GM21515 (cell line): Measurements from ENCODE around the gene CCNI2.

Source experiments
- ATAC-seq: cut with Tn5 transposase; IDR thresholded peaks from one replicate; pipeline ENCODE4 v1.9.1; 2021; ENCODE audit not compliant: unreplicated experiment

CCNI2 gene

DNA sequence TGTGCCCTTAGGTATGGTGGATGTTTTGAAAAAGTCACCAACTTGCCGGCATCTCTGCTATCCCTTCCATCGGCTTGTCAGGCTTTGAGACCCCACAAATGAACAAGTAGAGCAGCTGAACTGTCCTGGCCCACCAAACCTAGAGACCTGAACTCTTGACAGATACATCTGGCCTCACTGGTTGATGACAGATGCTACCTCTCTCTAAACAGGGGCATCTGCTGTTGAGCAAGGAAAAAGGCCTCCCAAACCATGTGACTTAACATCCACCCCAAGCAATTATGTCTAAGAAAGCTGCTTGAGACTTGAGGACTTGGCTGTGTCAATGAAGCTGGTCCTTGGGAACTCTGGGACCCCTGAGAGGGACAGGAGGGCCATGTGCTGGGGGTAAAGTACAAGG lies 2.3 kb downstream of the CCNI2 start:
- no peak for ATAC-seq

DNA sequence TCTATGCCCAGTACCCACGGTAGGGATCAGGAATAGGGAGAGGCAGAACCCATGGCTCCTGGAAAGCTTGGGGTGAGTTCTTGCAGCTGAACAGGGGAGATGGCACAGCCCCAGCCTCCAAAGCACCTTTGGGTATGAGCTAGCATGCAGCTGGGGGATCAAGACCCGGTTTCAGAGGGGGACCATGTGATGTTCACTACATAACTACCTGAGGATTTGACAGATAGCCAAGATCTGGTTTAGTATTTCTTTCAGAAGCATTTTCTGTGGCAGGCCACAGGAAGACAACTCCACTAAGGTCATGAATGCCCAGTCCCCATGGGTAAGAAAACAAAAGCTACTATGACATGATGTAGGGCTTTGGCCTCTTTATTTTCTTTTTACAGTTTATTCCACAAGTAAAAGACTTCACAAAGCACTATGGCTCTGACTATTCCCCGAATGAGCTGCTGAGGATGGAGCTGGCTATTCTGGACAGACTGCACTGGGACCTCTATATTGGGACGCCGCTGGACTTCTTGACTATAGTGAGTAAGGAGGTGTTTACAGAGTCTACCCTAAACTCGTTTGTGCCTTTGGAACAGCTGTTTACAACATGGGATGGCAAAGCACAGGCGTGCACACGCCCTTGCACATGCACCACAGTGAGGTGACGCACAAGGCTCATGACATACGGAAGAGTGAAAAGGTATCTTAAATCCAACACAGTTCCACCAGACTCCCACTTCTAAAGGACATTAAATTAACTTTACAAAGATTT lies 3.4 kb downstream of the CCNI2 start:
- ATAC-seq, result no peak

DNA sequence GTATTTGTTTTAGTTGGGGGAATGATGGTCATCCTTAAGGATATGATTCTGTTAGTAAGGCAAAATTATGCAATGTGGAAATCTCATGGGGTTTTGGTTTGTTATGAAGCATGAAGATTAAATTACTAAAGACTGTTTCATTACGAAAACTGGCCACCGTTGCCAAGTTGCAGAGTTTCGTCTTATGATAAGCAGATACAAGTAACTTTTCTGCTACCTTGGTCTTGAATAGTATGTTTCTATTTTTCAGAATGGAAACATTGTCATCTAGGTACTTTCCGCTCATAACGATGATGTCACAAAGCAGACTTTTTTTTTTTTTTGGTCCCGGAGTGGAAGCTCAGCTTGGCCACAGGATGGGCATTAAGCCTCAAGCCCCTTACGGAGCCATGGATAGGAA lies 4.2 kb downstream of the CCNI2 start:
- ATAC-seq, result no peak

DNA sequence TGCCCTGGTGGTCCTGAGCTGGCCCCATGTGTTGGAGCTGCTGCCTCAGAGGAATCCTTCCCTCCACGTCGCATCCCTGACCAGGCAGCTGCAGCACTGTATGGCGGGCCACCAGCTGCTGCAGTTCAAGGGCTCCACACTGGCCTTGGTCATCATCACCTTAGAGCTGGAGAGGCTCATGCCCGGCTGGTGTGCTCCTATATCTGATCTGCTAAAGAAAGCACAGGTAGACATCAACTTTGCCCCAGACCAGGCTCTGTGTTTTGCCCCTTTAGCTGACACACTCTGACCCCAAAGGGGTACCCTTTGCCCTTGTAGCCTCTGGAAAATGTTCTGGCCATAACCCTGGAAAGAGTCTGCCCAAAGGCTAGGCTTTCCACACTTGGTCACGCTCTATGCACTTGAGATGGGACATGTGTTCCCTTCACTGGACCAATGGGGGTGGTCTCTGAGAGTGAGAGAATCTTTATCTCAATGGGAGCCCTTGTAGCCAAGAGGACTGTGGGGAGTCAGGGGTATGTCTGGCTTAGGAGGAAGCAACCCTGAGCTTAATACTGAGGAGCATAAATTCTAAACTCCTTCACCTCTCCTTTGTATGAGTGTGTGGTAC lies 4.8 kb downstream of the CCNI2 start:
- no peak for ATAC-seq

DNA sequence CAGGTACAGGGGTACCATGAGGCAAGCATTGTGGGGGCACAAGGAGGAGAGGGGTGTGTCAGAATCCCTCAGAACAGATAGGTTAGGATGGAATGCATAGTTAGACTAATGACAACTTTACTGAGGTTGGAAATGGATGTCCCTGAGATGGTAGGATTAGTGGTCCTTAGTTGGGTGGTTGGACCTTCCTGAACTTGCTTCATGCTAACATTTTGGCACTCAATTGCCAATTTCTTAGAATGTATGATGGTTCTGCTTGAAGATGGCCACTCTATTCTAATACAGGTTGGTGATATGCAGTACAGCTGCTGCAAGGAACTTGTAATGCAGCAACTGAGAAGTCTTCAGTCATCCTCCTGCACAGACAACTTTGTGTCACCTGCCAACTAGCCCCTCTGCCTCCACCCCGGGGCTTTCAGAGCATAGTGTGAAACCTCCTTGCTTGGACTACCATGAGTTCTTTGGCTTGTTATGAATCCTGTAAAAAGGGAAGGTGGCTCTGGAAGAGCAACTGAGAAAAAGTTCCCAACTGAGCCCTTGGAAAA lies 5.4 kb downstream of the CCNI2 start:
- ATAC-seq, result no peak

DNA sequence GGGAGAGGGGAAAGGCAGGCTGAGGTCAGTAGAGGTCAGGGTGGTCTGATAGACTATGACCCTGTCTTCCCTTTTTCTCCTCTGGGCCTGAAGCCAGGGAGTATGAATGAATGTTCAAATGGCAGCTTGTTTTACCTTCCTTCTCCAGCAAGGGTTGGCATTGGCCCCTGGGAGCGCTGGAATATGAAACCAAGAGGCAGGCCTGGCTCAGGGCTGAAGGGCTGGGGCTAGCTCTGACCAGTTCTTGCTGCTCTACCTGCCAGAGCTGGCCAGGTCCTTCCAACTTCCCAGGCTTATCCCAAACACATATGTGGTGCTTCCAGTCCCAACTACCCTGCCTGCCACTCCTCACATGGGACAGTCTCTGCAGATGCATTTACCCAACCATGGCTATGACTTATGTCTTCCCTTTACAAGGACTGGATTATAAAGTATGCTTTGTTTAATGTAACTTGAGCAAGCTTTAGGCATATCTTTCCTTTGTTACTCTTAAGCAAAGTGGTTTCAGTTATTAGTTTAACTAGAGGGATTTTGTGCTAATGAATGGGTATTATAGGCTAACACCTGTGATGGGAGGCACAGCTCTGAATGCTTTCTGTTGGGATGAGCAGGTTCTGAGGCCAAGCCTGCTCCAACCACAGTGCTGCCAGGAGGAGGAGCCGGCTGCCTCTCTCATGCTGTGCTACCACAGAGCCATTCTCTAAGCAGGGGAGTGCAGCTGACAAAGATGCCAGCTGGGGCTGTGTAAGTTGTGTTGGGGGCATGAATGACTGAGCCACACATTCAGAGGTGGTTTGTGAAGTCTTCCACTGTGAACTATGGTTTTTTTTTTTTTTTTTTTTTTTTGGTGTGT lies 6.1 kb downstream of the CCNI2 start:
- ATAC-seq, result no peak

DNA sequence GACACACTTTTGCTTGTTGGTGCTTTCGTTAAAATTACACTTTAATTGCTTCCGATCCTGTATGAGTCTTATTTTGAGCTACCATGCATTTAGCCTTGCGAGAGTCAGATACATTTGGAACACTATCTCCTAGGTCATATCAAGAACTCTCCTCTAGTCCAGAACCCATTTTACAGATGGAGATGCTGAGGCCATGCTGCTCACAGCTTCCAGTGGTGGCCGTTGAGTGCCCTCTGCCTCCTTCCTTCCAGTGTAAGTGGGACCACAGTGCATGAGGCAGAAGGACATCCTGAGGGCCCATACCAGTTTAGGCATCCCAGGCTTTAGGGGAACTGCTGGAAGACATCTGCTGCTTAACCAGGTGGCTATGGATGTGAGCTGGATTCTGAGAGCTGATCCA lies 6.9 kb downstream of the CCNI2 start:
- ATAC-seq, result no peak

DNA sequence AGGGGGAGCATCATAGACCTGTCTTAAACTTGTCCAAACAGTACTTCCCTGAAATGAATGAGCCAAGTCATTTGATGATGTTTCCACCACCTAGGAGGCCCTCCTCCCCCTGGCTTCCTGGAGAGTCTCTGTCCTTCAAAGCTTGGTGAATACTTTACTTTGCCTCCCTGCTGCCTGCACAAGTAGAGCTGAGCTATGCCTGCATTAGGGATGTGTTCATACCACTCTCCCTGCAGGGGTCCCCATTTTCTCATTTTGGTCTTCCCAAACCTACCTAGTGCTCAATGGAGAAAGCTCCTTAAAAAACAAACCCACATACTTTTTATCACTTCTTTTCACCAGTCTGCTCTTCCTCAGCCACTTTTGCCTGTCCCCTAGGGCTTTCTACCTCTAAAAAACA lies 7.7 kb downstream of the CCNI2 start:
- no peak for ATAC-seq

DNA sequence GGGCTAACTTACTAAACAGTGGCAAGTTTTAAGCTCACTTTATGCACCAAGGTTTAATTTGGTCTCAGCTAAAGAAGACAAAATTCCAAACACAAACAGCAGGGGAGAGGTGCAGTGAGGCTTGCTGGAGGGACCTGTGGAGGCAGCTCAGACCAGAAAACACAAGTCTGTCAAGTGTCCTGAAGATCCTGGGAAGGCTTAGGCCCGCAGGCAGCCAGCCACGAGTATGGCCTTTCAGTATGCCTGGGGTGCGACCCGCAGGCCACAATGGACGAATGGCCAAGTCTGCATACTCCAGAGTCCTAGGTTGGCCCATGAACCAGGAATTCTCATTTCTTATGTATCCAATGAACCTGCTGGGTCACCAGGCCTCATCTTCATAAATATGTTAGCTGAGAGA lies 9.3 kb downstream of the CCNI2 start:
- ATAC-seq, result no peak

DNA sequence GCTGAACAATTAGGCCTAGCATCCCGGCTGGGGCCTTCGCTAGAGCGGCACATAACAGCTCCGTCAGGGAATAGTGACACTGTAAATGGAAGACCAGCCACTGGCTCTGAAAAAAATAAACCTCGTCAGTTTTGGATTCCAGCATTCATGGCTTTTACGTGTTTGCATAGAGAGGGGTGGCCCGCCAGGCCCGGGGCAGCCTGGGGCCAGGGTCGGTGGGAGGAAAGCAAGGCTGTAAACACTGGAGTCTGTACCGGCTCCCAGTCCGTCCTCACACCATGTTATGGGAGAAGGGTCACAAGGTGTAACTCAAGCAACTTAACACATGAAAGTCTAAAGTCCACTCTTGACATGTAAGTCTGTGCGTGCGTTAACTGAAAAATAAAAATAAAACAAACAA lies 11.2 kb downstream of the CCNI2 start:
- ATAC-seq, result no peak

DNA sequence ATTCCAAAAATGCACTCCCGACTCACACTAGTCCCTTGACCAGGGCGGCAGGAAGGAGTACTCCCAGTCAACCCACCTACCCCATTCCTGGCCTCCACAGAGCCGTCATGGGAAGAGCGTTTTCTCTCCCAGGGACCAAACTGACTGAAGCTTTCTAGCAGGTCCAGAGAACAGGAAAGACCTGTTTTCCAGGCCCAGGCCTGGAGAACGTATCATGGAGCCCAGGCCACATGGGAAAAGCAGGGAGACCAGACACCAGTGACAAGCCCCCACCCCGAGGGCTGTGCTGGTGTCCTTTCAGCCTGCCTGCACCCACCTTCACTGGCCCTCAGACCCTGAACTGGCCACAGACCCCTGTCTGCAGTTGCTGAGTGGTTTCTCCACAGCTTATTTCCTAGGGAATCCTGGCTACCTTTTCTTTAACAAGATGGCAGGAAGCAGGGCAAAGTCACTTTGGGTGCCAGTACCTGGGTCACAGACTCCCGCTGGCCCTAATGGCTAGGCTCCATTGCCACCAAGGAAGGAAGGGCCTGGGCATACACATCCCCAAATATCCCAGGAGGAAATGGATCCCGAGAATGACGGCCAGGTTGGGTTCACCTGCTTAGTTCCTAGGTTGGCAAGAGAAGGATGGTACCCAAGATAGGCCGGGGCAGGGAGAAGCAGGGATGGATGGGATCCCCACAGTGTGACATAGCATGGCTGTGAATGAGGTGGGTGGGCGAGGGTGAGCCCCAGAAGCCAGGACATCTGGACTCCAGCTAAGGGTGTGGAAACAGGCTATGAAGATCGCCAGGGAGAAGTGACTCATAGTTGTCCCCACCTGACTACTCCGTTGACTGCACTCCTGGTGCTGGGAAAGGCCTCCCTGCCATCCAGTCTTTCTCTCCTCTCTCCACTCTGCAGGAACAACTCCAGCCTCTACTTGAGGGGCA lies 12.2 kb downstream of the CCNI2 start:
- ATAC-seq, result no peak

DNA sequence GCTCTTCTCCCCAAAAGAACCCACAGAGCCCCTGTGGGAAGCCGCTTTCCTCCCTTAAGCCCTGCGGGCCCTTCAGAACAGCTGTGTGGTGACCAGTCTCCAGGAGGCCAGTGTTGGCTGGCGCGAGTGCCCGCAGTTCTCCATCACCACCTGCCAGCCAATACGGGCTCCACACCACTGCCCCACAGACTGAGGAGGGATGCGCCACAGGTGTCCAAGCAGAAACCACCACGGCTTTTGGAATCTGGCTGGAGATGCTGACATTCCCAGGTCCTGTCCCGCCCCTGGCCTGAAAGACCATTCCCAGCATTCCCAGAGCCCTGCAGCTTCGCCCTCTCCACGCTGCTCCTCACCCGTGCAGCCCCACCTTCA lies 12.8 kb downstream of the CCNI2 start:
- no peak for ATAC-seq

DNA sequence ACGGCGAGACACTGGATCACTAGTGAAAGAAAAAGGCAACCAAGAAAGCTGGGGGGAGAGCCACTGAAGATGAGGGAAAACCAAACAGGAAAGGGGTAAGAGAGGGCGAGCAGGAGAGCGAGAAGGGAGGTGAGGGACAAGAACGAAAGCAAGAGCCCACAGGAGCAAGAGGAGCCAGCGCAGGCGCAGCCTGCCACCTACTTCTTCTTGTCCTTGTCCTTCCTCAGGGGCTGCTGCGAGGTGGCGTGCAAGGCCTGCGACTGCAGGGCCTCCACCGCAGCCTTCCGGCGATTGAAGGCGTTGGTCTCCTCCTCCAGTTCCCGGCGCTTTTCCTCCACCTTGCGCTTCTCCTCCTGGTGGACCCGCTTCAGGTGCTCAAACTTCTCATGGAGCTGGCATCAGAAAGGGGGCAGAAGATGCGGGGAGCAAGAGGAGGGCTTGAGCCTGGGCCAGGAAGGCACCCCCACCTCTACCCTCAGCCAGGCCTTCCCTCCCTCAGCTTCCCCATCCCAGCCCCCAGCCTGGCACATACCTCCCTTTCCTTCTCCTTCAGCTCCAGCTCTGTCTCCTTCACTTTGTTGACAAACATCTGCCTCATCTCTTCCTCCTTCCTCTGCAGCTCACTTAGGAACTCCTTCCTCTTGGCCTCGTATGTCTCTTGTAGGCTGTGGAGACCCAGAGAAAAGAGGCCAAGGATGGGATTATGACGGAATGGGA lies 13.5 kb downstream of the CCNI2 start:
- no peak for ATAC-seq

DNA sequence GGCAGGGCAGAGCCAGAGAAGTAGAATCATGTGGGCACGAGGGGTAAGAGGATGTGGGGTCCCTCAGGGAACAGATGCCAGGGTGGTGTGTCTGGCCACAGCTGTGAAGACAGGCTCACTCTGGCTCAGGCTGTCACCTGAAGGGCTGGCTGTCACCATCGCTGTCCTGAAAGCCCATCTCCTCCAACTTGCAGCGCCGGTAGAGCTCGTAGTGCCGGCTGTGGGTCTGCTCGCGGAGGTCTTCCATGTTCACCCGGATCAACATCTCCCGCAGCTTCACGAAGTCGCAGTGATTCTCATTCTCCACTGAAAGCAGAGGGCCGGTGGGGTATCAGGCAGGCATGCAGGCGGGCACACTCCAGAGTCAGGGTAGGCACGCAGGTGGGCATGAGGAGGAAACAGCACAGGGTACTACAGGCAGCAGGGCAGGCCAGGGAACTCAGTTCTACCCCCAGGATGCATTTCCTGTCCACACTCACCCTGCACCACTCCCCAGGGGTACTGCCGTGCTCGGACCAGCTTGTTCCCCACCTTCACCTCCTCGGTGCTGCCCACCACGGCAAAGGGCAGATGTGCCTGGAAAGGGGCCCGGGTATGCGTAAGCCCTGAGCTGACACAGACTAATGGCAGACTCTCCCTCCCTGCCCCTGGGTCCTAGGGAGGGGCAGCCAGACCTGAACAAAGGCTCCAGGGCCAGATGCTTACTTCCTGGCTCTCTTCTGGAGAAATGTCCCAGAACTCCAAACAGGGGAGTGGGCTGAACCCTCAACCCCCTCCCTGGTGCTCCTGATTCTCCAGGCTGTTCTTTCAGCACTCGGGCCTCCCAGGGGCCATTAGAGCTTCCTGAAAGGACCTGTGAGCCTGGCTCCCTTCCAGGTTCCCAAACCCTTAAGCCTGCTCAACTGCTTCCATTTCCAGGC lies 14.4 kb downstream of the CCNI2 start:
- ATAC-seq, result no peak

DNA sequence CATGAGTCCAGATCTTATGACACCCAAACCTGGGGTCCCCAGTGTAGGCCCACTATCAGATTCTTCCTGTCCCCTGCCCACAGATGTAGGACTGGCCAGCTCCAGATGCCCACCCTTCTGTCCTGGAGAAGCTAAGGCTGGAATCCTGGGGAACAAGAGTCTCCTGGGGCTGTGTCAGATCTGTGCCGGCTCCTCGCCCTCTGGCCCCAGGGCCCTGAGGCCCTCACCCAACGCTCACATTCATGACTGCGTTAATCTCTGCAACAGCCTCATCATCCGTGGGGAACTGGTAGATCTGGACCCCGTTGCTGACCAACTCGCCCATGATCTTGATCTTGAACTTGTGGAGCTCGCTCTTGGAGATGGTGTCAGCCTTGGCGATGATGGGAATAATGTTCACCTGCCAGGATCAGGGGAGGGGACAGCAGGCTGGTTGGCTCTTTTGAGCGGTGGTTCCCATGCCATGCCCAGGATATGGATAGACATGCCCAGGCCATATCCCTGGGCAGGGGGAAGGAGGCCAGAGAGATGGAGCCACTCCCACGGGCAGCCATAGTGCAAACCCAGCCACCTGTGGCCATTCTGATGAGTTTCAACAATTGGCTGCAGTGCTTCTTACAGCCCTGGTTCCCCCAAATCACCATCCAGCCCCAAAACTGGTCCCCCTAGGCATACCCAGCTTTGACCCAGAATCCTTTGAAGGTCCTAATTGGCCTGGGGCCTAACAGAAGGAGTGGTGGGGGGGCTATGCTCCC lies 15.2 kb downstream of the CCNI2 start:
- ATAC-seq, result no peak

DNA sequence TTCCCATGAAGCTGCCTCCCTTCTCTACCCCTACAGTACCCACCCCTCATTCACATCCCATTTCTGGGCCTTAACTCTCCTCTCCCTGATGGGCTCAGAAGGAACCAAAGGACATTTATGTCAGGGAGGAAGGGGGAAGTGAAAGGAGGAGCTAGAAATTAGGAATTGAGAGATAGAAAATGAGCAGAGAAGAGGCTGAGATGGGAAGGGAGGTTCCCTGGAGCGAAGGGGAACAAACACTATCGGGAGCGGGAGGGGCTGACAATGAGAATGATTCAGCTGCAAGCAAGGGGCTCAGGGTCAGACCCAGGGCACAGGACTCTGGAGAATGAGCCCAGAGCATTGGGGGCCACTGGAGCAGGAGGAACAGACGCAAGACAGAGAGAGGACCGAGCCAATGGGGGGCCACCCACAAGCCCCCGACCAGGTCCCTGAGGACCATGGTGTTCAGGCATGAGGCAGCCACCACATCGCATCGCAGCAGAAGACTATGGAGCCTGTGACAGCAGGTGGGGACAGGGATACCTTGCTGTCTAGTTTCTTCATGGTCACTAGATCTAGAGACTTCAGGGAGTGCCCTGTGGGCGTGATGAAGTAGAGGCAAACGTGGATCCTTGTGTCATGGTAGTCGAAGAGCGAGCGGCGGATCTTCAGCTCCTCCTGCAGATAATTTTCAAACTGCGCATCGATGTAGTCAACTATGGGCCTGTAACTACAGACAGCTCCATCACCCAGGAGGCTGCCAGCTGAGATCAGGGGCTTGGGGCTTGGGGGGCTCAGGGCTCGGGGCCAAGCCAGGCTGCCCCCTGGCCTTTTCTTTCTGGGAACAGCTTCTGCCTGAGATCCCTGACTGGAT lies 16.2 kb downstream of the CCNI2 start:
- no peak for ATAC-seq

DNA sequence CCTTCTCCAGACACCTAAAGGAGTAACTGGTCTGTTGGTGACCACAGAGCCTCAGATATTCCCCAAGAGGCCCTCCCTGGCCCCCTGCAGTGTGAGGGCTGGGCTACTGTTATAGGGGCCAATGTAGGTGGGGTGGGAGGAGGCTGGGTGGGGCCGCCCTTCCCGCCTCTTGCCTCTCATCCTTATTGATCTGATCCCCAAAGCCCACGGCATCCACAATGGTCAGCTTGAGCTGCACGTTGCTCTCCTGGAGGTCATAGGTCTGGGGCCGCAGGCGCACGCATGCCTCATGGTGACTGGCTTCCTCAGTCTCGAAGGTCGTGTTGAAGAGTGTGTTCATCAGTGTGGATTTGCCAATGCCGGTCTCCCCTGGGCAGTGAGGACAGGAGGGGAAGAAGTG lies 16.8 kb downstream of the CCNI2 start:
- ATAC-seq, result no peak
